Osteocyte (in vitro differentiated cells): ENCODE measurements around the gene ZNF844. TPM values are rescaled to one million over a fixed set of nuclear protein-coding genes. Genes with fewer than 3 reads are reported as not detected.

Experiments used
- DNase-seq: peaks from one replicate; pipeline ENCODE4 v3.0.0; 2021; ENCODE audit warnings: mixed read lengths; ENCODE audit not compliant: unreplicated experiment; ENCODE audit errors: extremely low spot score
- H3K27ac Mint-ChIP-seq: one replicate; pipeline ENCODE4 v1.8.0; 2021; ENCODE audit warnings: mild to moderate bottlenecking, mixed read lengths; ENCODE audit not compliant: unreplicated experiment
- H3K27me3 Mint-ChIP-seq: one replicate; pipeline ENCODE4 v1.8.0; 2021; ENCODE audit warnings: mixed read lengths; ENCODE audit not compliant: unreplicated experiment
- H3K36me3 Mint-ChIP-seq: one replicate; pipeline ENCODE4 v1.8.0; 2021; ENCODE audit warnings: mixed read lengths; ENCODE audit not compliant: unreplicated experiment
- H3K4me1 Mint-ChIP-seq: one replicate; pipeline ENCODE4 v1.8.0; 2021; ENCODE audit warnings: mixed read lengths; ENCODE audit not compliant: unreplicated experiment
- H3K4me3 Mint-ChIP-seq: one replicate; pipeline ENCODE4 v1.8.0; 2021; ENCODE audit warnings: mild to moderate bottlenecking, moderate library complexity, mixed read lengths; ENCODE audit not compliant: unreplicated experiment
- H3K9me3 Mint-ChIP-seq: one replicate; pipeline ENCODE4 v1.8.0; 2021; ENCODE audit warnings: mixed read lengths; ENCODE audit not compliant: unreplicated experiment
- total RNA-seq: library from RNA; stranded (reverse); gene quantifications from 2 replicates; pipeline ENCODE4 v1.2.1, GENCODE V29; 2021
- TF ChIP-seq, protein P1 (sequence below): fragments of 200-600 bp; sonication (generic); IDR thresholded peaks from 2 replicates; pipeline ENCODE4 v1.5.0; 2021; ENCODE audit warnings: antibody characterized with exemption, mild to moderate bottlenecking, moderate library complexity

Gene ZNF844
- total RNA-seq, 1 donor from 2014 or later = 12.7 TPM

DNA sequence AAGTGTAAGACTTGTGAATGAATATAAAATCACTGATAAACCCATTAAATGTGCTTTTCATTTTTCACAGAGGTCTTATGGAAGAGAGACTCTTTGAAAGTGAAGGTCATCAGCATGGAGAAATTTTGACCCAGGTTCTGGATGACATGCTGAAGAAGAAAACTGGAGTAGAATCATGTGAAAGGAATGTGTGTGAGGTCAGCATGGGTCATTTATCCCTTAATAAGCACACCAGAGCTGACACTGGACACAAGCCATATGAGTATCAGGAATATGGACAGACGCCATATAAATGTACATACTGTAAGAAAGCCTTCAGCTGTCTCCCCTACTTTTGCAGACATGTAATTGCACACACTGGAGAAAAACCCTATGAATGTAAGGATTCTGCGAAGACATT lies 46.6 kb downstream of the ZNF844 start:
- TF ChIP-seq, protein P1, sequence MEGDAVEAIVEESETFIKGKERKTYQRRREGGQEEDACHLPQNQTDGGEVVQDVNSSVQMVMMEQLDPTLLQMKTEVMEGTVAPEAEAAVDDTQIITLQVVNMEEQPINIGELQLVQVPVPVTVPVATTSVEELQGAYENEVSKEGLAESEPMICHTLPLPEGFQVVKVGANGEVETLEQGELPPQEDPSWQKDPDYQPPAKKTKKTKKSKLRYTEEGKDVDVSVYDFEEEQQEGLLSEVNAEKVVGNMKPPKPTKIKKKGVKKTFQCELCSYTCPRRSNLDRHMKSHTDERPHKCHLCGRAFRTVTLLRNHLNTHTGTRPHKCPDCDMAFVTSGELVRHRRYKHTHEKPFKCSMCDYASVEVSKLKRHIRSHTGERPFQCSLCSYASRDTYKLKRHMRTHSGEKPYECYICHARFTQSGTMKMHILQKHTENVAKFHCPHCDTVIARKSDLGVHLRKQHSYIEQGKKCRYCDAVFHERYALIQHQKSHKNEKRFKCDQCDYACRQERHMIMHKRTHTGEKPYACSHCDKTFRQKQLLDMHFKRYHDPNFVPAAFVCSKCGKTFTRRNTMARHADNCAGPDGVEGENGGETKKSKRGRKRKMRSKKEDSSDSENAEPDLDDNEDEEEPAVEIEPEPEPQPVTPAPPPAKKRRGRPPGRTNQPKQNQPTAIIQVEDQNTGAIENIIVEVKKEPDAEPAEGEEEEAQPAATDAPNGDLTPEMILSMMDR = no peak
- no peak for DNase-seq
- no peak overlapping the region for H3K4me3 Mint-ChIP-seq
- H3K4me1 Mint-ChIP-seq = no peaks in the 10 kb centered on the region
- H3K9me3 Mint-ChIP-seq = peaks cover 40% of the 10 kb centered on the region
- H3K27ac Mint-ChIP-seq = no peak overlapping the region
- peaks cover 43% of the 10 kb centered on the region for H3K36me3 Mint-ChIP-seq
- no peaks in the 10 kb centered on the region for H3K27me3 Mint-ChIP-seq

DNA sequence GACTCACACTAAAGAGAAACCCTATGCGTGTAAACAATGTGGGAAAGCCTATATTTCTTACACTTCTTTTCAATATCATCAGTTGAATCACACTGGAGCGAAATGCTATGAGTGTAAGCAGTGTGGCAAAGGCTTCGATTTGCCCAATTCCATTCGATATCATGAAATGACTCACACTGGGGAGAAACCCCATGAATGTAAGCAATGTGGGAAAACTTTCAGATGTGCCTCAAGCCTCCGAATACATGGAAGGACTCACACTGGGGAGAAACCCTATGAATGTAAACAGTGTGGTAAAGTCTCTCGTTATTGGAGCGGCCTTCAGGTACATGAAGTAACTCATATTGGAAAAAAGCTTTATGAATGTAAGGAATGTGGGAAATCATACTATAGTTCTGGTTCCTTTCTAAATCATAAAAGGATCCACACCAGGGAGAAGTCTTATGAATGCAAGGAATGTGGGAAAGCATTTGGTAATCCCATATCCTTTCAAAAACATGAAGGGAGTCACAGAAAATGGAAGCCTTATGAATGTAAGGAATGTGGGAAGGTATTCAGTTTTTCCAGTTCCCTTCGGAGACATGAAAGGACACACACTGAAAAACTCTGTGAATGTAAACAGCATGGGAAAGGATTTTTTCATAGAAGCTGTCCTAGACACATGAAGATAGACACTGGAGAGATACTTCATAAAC lies 47.6 kb downstream of the ZNF844 start:
- no peaks in the 10 kb centered on the region for H3K4me1 Mint-ChIP-seq
- peaks cover 36% of the 10 kb centered on the region for H3K9me3 Mint-ChIP-seq
- no peaks in the 10 kb centered on the region for H3K27me3 Mint-ChIP-seq
- H3K27ac Mint-ChIP-seq = no peak overlapping the region
- no peak overlapping the region for H3K4me3 Mint-ChIP-seq
- TF ChIP-seq, protein P1 = no peak
- H3K36me3 Mint-ChIP-seq = peaks cover 42% of the 10 kb centered on the region
- no peak for DNase-seq

DNA sequence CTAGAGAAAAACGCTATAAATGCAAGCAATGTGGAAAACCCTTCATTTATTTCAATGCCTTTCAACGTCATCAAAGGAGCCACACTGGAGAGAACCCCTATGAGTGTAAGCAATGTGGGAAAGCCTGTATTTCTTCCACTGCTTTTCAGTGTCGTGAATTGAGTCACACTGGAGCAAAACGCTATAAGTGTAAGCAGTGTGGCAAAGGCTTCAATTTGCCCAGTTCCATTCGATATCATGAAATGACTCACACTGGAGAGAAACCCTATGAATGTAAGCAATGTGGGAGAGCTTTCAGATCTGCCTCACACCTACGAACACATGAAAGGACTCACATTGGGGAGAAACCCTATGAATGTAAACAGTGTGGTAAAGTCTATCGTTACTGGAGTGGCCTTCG lies 48.2 kb downstream of the ZNF844 start:
- TF ChIP-seq, protein P1 = no peak
- no peak for DNase-seq
- H3K27ac Mint-ChIP-seq = no peak overlapping the region
- no peaks in the 10 kb centered on the region for H3K4me1 Mint-ChIP-seq
- peaks cover 42% of the 10 kb centered on the region for H3K36me3 Mint-ChIP-seq
- peaks cover 36% of the 10 kb centered on the region for H3K9me3 Mint-ChIP-seq
- H3K4me3 Mint-ChIP-seq = no peak overlapping the region
- no peaks in the 10 kb centered on the region for H3K27me3 Mint-ChIP-seq

DNA sequence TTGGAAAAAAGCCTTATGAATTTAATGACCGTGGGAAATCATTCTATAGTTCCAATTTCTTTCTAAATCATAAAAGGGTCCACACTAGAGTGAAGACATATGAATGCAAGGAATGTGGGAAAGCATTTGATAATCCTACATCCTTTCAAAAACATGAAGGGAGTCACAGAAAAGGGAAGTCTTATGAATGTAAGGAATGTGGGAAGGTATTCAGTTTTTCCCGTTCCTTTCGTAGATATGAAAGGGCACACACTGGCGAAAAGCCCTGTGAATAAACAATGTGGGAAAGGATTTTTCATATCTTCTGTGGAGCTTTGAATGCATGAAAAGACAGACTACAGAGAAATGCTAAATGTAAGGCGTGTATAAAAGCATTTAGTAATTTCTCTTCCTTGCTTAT lies 48.6 kb downstream of the ZNF844 start:
- H3K4me1 Mint-ChIP-seq = no peaks in the 10 kb centered on the region
- peaks cover 36% of the 10 kb centered on the region for H3K9me3 Mint-ChIP-seq
- no peaks in the 10 kb centered on the region for H3K27me3 Mint-ChIP-seq
- DNase-seq = no peak
- TF ChIP-seq, protein P1 = no peak
- H3K36me3 Mint-ChIP-seq = peaks cover 42% of the 10 kb centered on the region
- no peak overlapping the region for H3K4me3 Mint-ChIP-seq
- H3K27ac Mint-ChIP-seq = no peak overlapping the region

DNA sequence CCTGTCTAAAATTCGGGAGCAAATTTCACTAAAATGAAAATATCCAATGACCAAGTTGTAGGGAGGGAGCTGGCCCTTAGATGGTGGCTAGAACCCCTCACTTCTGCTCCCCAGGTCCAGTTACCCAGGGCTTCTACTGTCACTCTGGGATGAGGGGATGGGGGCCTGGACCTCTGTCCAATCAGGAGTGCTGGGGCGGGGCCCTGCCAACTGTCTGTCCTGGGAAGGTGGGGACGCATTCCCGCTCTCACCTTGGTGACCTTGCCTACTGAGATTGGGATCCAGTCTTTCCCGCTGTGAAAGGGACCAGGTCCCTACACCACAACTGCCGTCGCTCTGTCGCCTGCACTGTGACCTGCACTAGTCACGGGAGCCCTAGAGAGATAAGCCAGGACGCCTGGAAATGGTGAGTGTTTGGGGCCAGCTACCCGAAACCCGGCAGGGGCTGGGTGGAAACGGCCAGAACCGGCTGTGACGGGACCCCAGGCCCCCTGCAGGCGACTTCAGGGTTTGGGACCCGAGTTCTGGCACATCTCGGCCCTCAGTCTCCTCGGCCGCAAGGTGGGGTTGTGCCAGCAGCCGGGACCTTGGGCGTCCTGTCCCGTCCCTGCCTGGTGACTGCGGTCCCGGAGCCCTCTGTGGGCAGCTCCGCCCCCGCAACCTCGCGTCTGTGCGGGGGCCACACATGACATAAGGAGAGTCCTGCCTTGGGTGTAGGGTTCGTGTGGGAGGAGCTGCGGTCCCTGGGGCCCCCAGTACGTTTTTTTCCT lies 52.9 kb downstream of the ZNF844 start:
- Mint-ChIP-seq H3K27me3 (no peaks in the 10 kb centered on the region), H3K4me1 (no peaks in the 10 kb centered on the region), H3K4me3 (no peak overlapping the region), H3K9me3 (peaks cover 11% of the 10 kb centered on the region), H3K36me3 (peaks cover 14% of the 10 kb centered on the region), H3K27ac (no peak overlapping the region)
- TF ChIP-seq, protein P1 = no peak
- no peak for DNase-seq
